K562 (cell line): ENCODE results near the gene CSNK1G2. TPM values are rescaled to one million over a fixed set of nuclear protein-coding genes. Genes with fewer than 3 reads are reported as not detected.

Source experiments
- ATAC-seq: fragments of 200-7000 bp; cut with Tn5 transposase; 3 replicates; pipeline ENCODE4 v1.9.1; 2020; ENCODE audit warnings: moderate library complexity
- BruUV-seq: library from RNA; stranded (reverse); fragments of 400-500 nt; replicated peaks from 2 replicates; lab custom pipeline; 2021; lab: Mats Ljungman, UMichigan
- CTCF ChIA-PET: fragments of 300-600 bp; formaldehyde crosslinking; extraction: SDS; loops from one replicate; lab custom pipeline; 2021; ENCODE audit warnings: low intra/inter-chr PET ratio; lab: Yijun Ruan, JAX
- POLR2A ChIA-PET: fragments of 300-600, 350-650 bp; sonication (Branson Sonifier 250); formaldehyde crosslinking; extraction: SDS; loops from one replicate; lab custom pipeline; 2021; ENCODE audit warnings: antibody characterized with exemption, inconsistent platforms; lab: Yijun Ruan, JAX
- DNase-seq, 4 experiments: peaks; one replicate each; pipeline versions ENCODE4 v3.0.0 to v3.0.0-alpha.2; 2011 to 2018; ENCODE audit warnings: low spot score in 3 of 4, mixed read lengths in 3 of 4; ENCODE audit errors: extremely low read depth in 1 of 4
- FAIRE-seq: peaks from 2 replicates; lab custom pipeline; 2011; peaks lifted over from hg19 to GRCh38; lab: Jason Lieb, UNC
- H2AFZ ChIP-seq: 2 replicates; pipeline ENCODE4 v1.6.0; 2011; ENCODE audit warnings: low read depth, low read length, control low read depth, inconsistent platforms
- H3K27ac ChIP-seq: fragments of 200-600 bp; 3 replicates; pipeline ENCODE4 v1.8.0; 2011; ENCODE audit warnings: low read depth, mild to moderate bottlenecking, control low read depth, inconsistent platforms, low read length, moderate library complexity, mixed read lengths; ENCODE audit errors: extremely low read depth
- H3K27me3 ChIP-seq, 2 experiments: fragments of 300-600 bp in 1 of 2; 2 replicates in 1 of 2; 3 replicates in 1 of 2; pipeline versions ENCODE4 v1.6.0 to v1.8.0; 2011; ENCODE audit warnings: inconsistent platforms in 2 of 2, low read length in 2 of 2, mild to moderate bottlenecking in 1 of 2, mixed read lengths in 1 of 2, moderate library complexity in 1 of 2; ENCODE audit not compliant: control insufficient read depth in 2 of 2, insufficient read depth in 2 of 2
- H3K36me3 ChIP-seq: fragments of 300-600 bp; 3 replicates; pipeline ENCODE4 v1.8.0; 2011; ENCODE audit warnings: mild to moderate bottlenecking, low read length, inconsistent platforms; ENCODE audit not compliant: control insufficient read depth, insufficient read depth
- H3K4me1 ChIP-seq, 2 experiments: fragments of 200-600 bp in 1 of 2; replicated peaks in 1 of 2; 2 replicates in 1 of 2; 3 replicates in 1 of 2; pipeline versions ENCODE4 v1.5.1 to v1.8.0; 2011; ENCODE audit warnings: inconsistent platforms in 2 of 2, low read length in 2 of 2, mild to moderate bottlenecking in 1 of 2, mixed read lengths in 1 of 2, moderate library complexity in 1 of 2; ENCODE audit not compliant: control insufficient read depth in 2 of 2, insufficient read depth in 2 of 2
- H3K4me2 ChIP-seq: 2 replicates; pipeline ENCODE4 v1.6.1; 2011; ENCODE audit warnings: low read length, control low read depth, inconsistent platforms, mixed read lengths; ENCODE audit not compliant: insufficient read depth
- H3K4me3 ChIP-seq: fragments of 200-600 bp; sonication (generic), shearing (Covaris generic); 2 replicates; pipeline ENCODE4 v1.5.1; 2016; ENCODE audit warnings: control low read depth, inconsistent platforms
- H3K79me2 ChIP-seq: fragments of 200-600 bp; 3 replicates; pipeline ENCODE4 v1.8.0; 2011; ENCODE audit warnings: low read length, inconsistent platforms; ENCODE audit not compliant: control insufficient read depth, insufficient read depth
- H3K9ac ChIP-seq, 2 experiments: 2 replicates each; pipeline versions ENCODE4 v1.6.0 to v1.6.1; 2011; ENCODE audit warnings: low read depth in 2 of 2, low read length in 2 of 2, control low read depth in 1 of 2, inconsistent platforms in 1 of 2, mild to moderate bottlenecking in 1 of 2, mixed read lengths in 1 of 2; ENCODE audit not compliant: insufficient read depth in 1 of 2
- H3K9me1 ChIP-seq: one replicate; pipeline ENCODE4 v1.6.0; 2011; ENCODE audit warnings: inconsistent platforms, mild to moderate bottlenecking, low read length, moderate library complexity; ENCODE audit not compliant: control insufficient read depth, insufficient read depth
- H3K9me3 ChIP-seq: replicated peaks from 2 replicates; pipeline ENCODE4 v1.5.1; 2011; ENCODE audit warnings: low read depth, low read length, inconsistent platforms; ENCODE audit not compliant: control insufficient read depth, insufficient read depth
- H4K20me1 ChIP-seq: replicated peaks from 2 replicates; pipeline ENCODE4 v1.6.1; 2011; ENCODE audit warnings: low read length, inconsistent platforms, mixed read lengths; ENCODE audit not compliant: control insufficient read depth, insufficient read depth
- PHB2 ChIP-seq: fragments of 450-650 bp; IDR thresholded peaks from 2 replicates; pipeline ENCODE4 v1.6.1; 2017; ENCODE audit warnings: low read depth
- POLR2G ChIP-seq: fragments of 200-400 bp; formaldehyde crosslinking; IDR thresholded peaks from 2 replicates; pipeline ENCODE4 v1.6.1; 2017; ENCODE audit warnings: low read depth, mild to moderate bottlenecking, antibody characterized with exemption, low read length, moderate library complexity
- RBM22 ChIP-seq: fragments of 200-400 bp; formaldehyde crosslinking; IDR thresholded peaks from 2 replicates; pipeline ENCODE4 v1.6.1; 2018; ENCODE audit warnings: low read length, low read depth; ENCODE audit not compliant: poor library complexity, severe bottlenecking
- SP1 ChIP-seq: sonication (generic); formaldehyde crosslinking; IDR thresholded peaks from 2 replicates; pipeline ENCODE4 v1.8.1; 2022; ENCODE audit warnings: mild to moderate bottlenecking, missing genetic modification reagents
- WHSC1 ChIP-seq: IDR thresholded peaks from one replicate; pipeline ENCODE4 v1.6.1; 2012; ENCODE audit warnings: low read length, control low read depth, inconsistent platforms
- ZBTB40 ChIP-seq, 2 experiments: fragments of 450-650 bp in 1 of 2; sonication (generic) in 1 of 2; formaldehyde crosslinking in 1 of 2; IDR thresholded peaks; 2 replicates each; pipeline versions ENCODE4 v1.7.1 to v1.9.0; 2016 to 2022; ENCODE audit warnings: inconsistent platforms in 1 of 2, mild to moderate bottlenecking in 1 of 2, missing genetic modification reagents in 1 of 2
- ZNF695 ChIP-seq: fragments of 450-650 bp; formaldehyde crosslinking; IDR thresholded peaks from 2 replicates; pipeline ENCODE4 v1.4.0; 2020; ENCODE audit warnings: mild to moderate bottlenecking, moderate library complexity
- WGBS: fragments of 100-300 bp; shearing (Covaris generic); methylation state at CpG from one replicate; pipeline ENCODE4 v1.1.6; 2016; ENCODE audit warnings: low coverage, mixed read lengths; ENCODE audit not compliant: insufficient coverage; ENCODE audit errors: missing lambda C conversion rate; 5-methylcytosine and 5-hydroxymethylcytosine counted together
- in situ Hi-C: fragments of 300-500 bp; cut with MboI; formaldehyde crosslinking; loops from 4 replicates; pipeline ENCODE4 v1.15.0; 2018; ENCODE audit warnings: inconsistent platforms, mixed read lengths
- intact Hi-C: fragments of 100-400 bp; cut with micrococcal nuclease; formaldehyde crosslinking; loops from 2 replicates; pipeline ENCODE4 v1.14.2; 2022
- polyA plus RNA-seq, 8 experiments: library from polyadenylated mRNA; depleted of rRNA in 4 of 8; stranded (reverse) in 5 of 8; unstranded in 3 of 8; fragments of >200 nt; fragmentation: Nextera tagmentation in 2 of 8; fragmentation: Illumina TruSeq in 1 of 8; extraction: Ambion mirVana in 2 of 8; extraction: Trizol in 1 of 8; gene quantifications; 2 replicates each; pipeline versions ENCODE4 v1.2.1 to v1.2.3, GENCODE V29; 2011 to 2014; ENCODE audit warnings: inconsistent platforms in 1 of 8, missing spikeins in 1 of 8
- total RNA-seq, 7 experiments: library from RNA; depleted of rRNA in 6 of 7; stranded (reverse); fragments of >200 nt in 6 of 7; fragmentation: Illumina TruSeq in 2 of 7; extraction: Trizol in 2 of 7; gene quantifications; 2 replicates each; pipeline versions ENCODE4 v1.2.1 to v1.2.3, GENCODE V29; 2011 to 2021; ENCODE audit warnings: low replicate concordance in 1 of 7

CSNK1G2 gene
- total and polyA plus RNA-seq, 9 of the 15 experiments (the other 6 are each of a cell fraction or from before 2014, with no cell fraction given), result 0.48 to 119 (median 49.5) TPM

- in situ Hi-C loops, result no loop called here
- Histone ChIP-seq H3K4me2 (no peak overlapping the region), H3K4me3 (no peak overlapping the region), H3K9me3 (no peaks in the 10 kb centered on the region), H3K36me3 (peaks cover 19% of the 10 kb centered on the region; the same call in 1 of the 3 replicates), H4K20me1 (no peaks in the 10 kb centered on the region; the same call in 1 of the 2 replicates), H3K4me1 (peaks cover 0 to 54% of the 10 kb centered on the region in 2 experiments; a peak in 3 of 5 replicates), H3K27me3 (no peaks in the 10 kb centered on the region), H3K9me1 (no peaks in the 10 kb centered on the region), H2AFZ (no peak overlapping the region), H3K27ac (no peak overlapping the region), H3K79me2 (no peaks in the 10 kb centered on the region), H3K9ac (peak overlapping the region in 1 of 2 experiments; percentile 50; a peak in 1 of 4 replicates)
- TF ChIP-seq SP1 (0 out of 2 replicates have a peak, but pooled peaks have one; percentile 28), ZNF695 (CRISPR knock-in tag) (no peak), POLR2G (peak; percentile 59; the same call in 1 of the 2 replicates), RBM22 (peak; percentile 46), ZBTB40 (IDR thresholded peaks at IDR 0.05) (peak; percentile 95), ZBTB40 (CRISPR knock-in tag; IDR thresholded peaks at IDR 0.05) (peak; percentile 98), PHB2 (no peak), WHSC1 (no peak)
- POLR2A ChIA-PET, result interaction anchor here (0.8 to 1.1 kb wide), 4 partner anchors 14 to 337 kb away, joined by 3 to 4 read pairs (median 3); no protein-coding TSS in a partner anchor
- FAIRE-seq (peak; percentile 32), ATAC-seq (no peak), DNase-seq (peak in 1 of 4 experiments; percentile 20)
- intact Hi-C loops, result no loop called here
- CTCF ChIA-PET, result no interaction called here
- BruUV-seq, result no TSS peak
- 85% methylated on average over 27 of the region's 34 CpGs for whole genome bisulfite sequencing
Measured at GRCh38 chr19:1990230-1991017, 49.5 kb downstream of the CSNK1G2 start.
